ENCODE measurements around the gene HAP1. TPM values are rescaled to one million over a fixed set of nuclear protein-coding genes. Genes with fewer than 3 reads are reported as not detected.
A peak's percentile ranks its signal among the peaks of the same experiment; 100 is the strongest.

HAP1 gene
- total RNA-seq, 1 donor from 2014 or later: 1.2 TPM

DNA sequence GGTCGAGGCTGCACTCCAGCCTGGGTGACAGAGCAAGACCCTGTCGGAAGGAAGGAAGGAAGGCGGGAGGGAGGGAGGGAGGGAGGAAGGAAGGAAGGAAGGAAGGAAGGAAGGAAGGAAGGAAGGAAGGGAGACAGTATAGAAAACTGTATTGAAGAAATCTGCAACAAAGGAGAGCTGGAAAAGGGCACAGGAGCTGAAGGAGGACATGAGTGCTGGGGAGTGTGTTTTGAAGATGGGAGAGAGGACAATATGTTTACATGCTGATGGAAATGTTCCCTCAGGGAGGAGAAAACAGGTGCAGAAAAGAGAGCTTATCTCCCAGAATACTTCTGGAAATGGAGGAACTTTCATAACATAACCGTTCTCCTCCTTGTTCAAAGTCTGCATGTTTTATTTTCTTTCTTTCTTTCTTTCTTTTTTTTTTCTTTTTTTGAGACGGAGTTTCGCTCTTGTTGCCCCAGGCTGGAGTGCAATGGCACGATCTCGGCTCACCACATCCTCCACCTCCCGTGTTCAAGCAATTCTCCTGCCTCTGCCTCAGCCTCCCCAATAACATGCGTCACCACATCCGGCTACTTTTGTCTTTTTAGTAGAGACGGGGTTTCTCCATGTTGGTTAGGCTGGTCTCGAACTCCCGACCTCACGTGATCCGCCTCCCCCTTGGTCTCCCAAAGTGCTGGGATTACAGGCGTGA is 2.7 kb upstream of the HAP1 start:
- intact Hi-C loops (cut with DNase I): loop anchor here (5.0 kb wide), 1 partner anchor 65 kb away; no protein-coding TSS in a partner anchor
- no peak overlapping the region for H3K27ac ChIP-seq

GRCh38 chr17:41735744-41736143 is 1.3 kb upstream of the HAP1 start:
- Histone ChIP-seq H3K36me3 (no peaks in the 10 kb centered on the region), H3K27ac (no peak overlapping the region), H3K4me3 (no peak overlapping the region), H3K9me3 (no peaks in the 10 kb centered on the region), H3K27me3 (no peaks in the 10 kb centered on the region), H3K4me1 (peaks cover 28% of the 10 kb centered on the region)
- no peak for DNase-seq (ENCODE audit: extremely low spot score in 2 of 2)
- TF ChIP-seq, protein P1, sequence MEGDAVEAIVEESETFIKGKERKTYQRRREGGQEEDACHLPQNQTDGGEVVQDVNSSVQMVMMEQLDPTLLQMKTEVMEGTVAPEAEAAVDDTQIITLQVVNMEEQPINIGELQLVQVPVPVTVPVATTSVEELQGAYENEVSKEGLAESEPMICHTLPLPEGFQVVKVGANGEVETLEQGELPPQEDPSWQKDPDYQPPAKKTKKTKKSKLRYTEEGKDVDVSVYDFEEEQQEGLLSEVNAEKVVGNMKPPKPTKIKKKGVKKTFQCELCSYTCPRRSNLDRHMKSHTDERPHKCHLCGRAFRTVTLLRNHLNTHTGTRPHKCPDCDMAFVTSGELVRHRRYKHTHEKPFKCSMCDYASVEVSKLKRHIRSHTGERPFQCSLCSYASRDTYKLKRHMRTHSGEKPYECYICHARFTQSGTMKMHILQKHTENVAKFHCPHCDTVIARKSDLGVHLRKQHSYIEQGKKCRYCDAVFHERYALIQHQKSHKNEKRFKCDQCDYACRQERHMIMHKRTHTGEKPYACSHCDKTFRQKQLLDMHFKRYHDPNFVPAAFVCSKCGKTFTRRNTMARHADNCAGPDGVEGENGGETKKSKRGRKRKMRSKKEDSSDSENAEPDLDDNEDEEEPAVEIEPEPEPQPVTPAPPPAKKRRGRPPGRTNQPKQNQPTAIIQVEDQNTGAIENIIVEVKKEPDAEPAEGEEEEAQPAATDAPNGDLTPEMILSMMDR (IDR thresholded peaks at IDR 0.05): no peak
- TF ChIP-seq POLR2AphosphoS5 (IDR thresholded peaks at IDR 0.05; ENCODE audit: insufficient read depth in 1 of 2, low read depth in 1 of 2) (no peak), POLR2A (IDR thresholded peaks at IDR 0.05) (no peak)
- intact Hi-C loops (cut with DNase I): loop anchor here (5.0 kb wide), 1 partner anchor 67 kb away; no protein-coding TSS in a partner anchor

More for the DNA sequence above, 2.7 kb upstream of the HAP1 start:
- no peaks in the 10 kb centered on the region for H3K36me3 ChIP-seq
- DNase-seq (ENCODE audit: extremely low spot score in 2 of 2): no peak
- peaks cover 28% of the 10 kb centered on the region for H3K4me1 ChIP-seq
- no peak for TF ChIP-seq POLR2AphosphoS5 (IDR thresholded peaks at IDR 0.05; ENCODE audit: insufficient read depth in 1 of 2, low read depth in 1 of 2)
- no peaks in the 10 kb centered on the region for H3K9me3 ChIP-seq
- no peak overlapping the region for H3K4me3 ChIP-seq
- no peaks in the 10 kb centered on the region for H3K27me3 ChIP-seq

DNA sequence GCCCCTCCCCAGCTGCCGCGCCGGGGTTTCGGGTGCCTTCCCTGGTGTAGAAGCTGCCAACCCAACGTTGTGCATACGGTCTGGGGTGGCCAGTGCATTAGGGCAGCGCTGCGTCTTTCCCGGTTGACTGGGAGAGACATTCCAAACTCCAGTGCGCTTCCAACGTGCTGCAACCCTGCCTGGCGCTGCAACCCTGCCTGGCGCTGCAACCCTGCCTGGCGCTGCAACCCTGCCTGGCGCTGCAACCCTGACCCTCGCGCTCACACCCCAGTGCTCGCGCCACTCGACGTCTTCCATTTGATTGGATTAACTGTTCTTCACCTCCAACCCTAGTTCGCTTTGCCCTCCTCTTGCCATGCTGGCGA is 488 bp upstream of the HAP1 start:
- peak overlapping the region; percentile 49 to 61 for H3K4me3 ChIP-seq
- H3K4me1 ChIP-seq: peaks cover 28% of the 10 kb centered on the region
- no peaks in the 10 kb centered on the region for H3K9me3 ChIP-seq
- intact Hi-C loops (cut with DNase I): loop anchor here (5.0 kb wide), 1 partner anchor 67 kb away; no protein-coding TSS in a partner anchor
- no peaks in the 10 kb centered on the region for H3K36me3 ChIP-seq
- DNase-seq (ENCODE audit: extremely low spot score in 2 of 2): no peak
- no peaks in the 10 kb centered on the region for H3K27me3 ChIP-seq
- TF ChIP-seq POLR2A (IDR thresholded peaks at IDR 0.05): no peak
- no peak for TF ChIP-seq POLR2AphosphoS5 (IDR thresholded peaks at IDR 0.05; ENCODE audit: insufficient read depth in 1 of 2, low read depth in 1 of 2)
- TF ChIP-seq, protein P1 (IDR thresholded peaks at IDR 0.05): no peak
- no peak overlapping the region for H3K27ac ChIP-seq

GRCh38 chr17:41733348-41734138 is 900 bp downstream of the HAP1 start:
- H3K27me3 ChIP-seq: no peaks in the 10 kb centered on the region
- no peak for TF ChIP-seq POLR2A (IDR thresholded peaks at IDR 0.05)
- H3K36me3 ChIP-seq: no peaks in the 10 kb centered on the region
- intact Hi-C loops (cut with DNase I): no loop called here
- H3K4me3 ChIP-seq: peak overlapping the region; percentile 49 to 61
- H3K9me3 ChIP-seq: no peaks in the 10 kb centered on the region
- H3K27ac ChIP-seq: no peak overlapping the region
- H3K4me1 ChIP-seq: peaks cover 22% of the 10 kb centered on the region
- no peak for DNase-seq (ENCODE audit: extremely low spot score in 2 of 2)

- TF ChIP-seq, protein P1 (IDR thresholded peaks at IDR 0.05): no peak
- no peak for TF ChIP-seq POLR2A (IDR thresholded peaks at IDR 0.05)
- no peak for TF ChIP-seq POLR2AphosphoS5 (IDR thresholded peaks at IDR 0.05; ENCODE audit: insufficient read depth in 1 of 2, low read depth in 1 of 2)
- Histone ChIP-seq H3K4me1 (peaks cover 22% of the 10 kb centered on the region), H3K36me3 (no peaks in the 10 kb centered on the region), H3K27me3 (no peaks in the 10 kb centered on the region), H3K27ac (no peak overlapping the region), H3K4me3 (no peak overlapping the region), H3K9me3 (no peaks in the 10 kb centered on the region)
- intact Hi-C loops (cut with DNase I): no loop called here
- no peak for DNase-seq (ENCODE audit: extremely low spot score in 2 of 2)
Observed at GRCh38 chr17:41731836-41732235, 2.6 kb downstream of the HAP1 start.

DNA sequence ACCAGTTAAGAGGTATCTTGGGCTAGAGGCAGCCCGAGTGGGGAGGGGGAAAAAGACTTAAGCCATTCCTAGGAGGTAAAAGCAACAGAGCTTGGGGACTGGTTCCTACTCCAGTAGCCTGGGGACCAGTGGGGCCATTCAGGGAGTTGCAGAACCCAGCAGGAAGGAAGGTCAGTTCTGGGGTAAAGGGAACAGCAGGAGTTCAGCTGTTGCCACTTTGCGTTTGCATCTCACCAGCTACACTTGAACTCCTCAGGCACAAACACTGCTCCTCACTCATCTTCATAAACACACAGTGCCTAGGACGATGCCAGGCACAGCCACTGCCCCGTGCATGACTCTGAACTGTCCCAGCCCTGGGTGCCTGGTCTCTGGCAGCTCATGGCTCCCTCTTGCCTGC is 4.0 kb downstream of the HAP1 start:
- H3K4me3 ChIP-seq: no peak overlapping the region
- no peaks in the 10 kb centered on the region for H3K9me3 ChIP-seq
- no peak overlapping the region for H3K27ac ChIP-seq
- peaks cover 22% of the 10 kb centered on the region for H3K4me1 ChIP-seq
- intact Hi-C loops (cut with DNase I): no loop called here
- no peaks in the 10 kb centered on the region for H3K36me3 ChIP-seq
- no peak for DNase-seq (ENCODE audit: extremely low spot score in 2 of 2)
- no peaks in the 10 kb centered on the region for H3K27me3 ChIP-seq
- TF ChIP-seq, protein P1 (IDR thresholded peaks at IDR 0.05): no peak
- TF ChIP-seq POLR2A (IDR thresholded peaks at IDR 0.05) (no peak), POLR2AphosphoS5 (IDR thresholded peaks at IDR 0.05; ENCODE audit: insufficient read depth in 1 of 2, low read depth in 1 of 2) (no peak)
